GM21576 (cell line): Measurements from ENCODE around the gene CIRBP.

Experiments used
- ATAC-seq: cut with Tn5 transposase; IDR thresholded peaks from one replicate; pipeline ENCODE4 v1.9.1; 2021; ENCODE audit warnings: mild to moderate bottlenecking, moderate library complexity; ENCODE audit not compliant: unreplicated experiment

The CIRBP gene

DNA sequence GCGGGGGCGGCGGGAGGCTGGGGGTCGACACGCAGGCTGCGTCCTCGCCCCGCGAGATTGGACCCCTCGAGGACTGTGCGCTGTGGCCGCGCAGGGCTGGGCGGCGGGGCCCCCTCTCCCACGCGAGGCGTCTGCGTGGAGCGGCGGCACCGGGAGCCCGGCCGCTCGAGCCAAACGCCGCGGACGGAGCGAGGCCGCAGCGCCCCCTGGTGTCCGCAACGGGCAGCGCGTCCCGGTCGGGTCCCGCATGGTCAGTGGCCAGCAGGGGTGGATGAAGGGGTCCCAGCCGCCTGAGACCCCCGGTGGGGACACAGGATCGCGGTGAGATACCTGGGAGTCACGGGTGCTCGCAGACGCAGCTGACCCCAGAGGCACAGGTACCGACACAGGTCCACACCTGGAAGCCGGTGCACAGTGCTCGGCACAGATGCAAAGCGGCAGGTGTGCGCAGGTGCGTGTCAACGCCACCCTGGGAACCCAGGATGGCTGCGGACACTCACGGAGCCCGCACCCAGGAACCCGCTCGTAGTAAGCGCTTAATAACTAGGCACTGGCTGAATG is 2.1 kb upstream of the CIRBP start:
- no peak for ATAC-seq

DNA sequence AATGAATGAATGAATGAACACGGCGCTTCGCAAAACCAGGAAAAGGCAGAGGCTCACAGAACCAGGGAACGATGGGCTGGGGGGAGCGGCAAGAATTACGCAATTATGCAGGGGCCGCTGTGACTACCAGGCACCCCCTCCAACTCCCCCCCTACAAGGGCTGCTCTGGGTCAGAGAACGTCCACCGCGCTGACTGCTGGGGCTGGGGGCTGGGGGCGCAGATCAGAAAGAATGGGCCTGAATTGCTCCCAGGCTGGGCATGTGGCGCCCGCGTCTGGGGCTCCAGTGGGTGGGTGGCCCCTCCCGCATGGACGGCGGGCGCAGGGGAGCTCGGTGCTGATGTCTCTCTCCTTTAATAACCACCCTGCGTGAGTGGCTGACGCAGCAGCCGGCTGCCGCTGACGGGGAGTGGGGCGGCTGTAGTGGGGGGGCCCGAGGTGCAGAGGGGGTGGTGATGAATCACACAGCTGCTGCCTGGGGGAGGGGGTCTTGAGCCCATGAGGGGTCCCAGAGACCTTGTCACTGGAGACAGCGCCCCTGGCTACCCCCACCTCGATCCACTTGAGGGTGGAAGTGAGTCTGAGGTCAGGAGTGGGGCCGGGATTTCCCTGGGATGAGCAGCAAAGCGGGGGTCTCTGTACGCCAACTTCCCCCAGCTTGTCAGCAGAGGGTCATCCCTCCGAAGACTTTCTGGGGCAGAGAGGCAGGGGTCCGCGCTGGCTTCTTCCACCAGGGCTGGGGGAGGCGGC is 1.5 kb upstream of the CIRBP start:
- ATAC-seq: no peak

DNA sequence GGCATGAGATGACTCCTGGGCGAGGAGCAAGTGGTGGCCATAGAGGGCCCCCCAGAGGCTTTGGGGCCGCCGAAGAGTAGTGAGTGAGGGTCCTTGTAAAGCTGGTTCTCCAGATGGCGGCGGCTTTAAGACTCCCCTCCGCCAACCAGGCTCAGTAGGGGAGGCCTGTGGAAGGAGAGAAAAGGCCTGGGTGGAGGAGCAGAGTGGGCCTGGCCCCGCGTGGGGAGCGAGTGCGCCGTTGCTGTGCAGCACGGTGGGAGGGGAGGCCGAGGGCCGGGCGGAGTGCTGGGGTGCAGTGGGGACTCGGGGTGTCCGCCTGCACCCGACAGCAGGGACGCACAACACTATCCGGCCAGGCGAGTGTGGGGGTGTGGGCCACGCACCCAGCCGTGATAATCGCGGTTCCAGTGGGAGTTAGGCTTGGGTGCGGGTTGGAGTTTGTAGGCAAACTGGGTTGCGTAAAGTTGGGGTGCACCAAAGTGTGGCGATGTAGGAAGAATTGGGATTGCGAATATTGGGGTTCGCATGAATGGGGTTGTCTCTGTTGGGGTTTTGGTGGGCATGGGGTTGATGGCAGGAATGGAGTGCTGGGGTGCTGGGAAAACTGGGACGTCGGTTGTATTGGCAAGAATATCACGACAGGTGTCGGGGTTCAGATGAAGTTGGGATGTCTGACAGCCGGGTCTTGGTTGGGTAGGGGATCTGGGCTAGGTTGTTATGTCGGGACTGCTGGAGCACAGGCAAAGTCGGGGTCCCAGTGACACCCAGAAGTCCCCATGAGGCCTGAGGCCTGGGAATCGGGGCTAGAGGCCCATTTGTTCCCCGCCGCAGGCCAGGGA is 687 bp upstream of the CIRBP start:
- ATAC-seq: no peak

DNA sequence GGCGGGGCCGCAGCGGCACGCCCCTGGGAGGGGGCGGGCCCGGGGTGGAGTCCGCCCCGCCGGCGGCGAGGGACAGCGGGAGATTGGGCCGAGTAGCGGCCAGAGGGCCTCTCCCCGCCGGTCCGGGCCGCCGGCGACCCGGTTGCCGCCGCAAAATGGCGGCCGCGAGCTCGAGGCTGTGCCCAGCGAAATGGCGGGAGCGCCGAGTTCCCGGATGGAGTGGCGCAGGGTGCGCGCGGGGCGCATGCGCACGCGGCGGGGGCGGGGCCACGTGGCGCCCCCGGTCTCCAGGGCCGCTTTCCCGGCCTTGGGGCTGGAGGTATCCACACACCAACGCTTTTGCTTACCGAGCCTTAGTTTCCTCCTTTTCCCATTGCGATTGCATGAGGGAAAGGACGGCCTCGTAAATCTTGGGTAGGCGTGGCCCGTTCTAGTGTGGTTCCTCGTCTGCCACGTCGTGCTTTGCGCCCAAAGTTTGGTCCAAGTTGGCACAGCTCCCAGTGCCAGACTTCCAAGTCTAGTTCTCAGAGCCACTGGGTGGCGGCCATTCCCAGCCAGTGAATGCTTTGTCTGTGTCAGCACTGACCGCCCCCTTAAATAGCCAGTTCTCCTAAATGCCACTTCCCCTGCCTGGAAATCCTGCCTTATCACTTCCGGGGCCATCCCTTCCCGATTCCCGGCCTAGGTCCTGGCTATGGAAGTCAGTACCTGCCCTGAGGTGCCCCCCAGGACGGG is 513 bp downstream of the CIRBP start:
- peak; percentile 19 for ATAC-seq

DNA sequence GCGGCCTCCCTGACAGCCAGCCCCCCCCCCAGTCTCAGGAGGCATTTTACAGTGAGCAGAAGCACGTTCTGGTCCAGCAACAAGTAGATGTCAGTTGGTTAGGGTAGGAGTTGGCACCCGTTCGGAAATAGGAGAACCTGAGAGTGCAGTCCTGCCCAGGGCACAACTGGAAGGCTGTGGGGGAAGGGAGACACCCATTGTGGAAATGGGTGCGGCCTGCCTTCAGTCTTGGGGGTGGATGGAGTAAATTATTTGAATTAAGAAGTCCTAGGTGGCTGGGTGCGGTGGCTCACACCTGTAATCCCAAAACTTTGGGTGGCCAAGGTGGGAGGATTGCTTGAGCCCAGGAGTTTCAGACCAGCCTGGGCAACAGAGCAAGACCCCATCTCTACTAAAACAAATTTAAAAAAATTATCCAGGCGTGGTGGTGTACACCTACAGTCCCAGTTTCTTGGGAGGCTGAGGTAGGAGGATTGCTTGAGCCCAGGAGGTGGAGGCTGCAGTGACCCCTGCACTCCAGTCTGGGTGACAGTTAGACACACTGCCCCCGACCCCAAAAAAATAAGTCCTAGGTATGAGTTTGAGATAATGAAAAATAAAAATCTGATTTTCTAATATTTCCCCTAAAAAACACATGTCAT is 1.2 kb downstream of the CIRBP start:
- ATAC-seq: no peak

DNA sequence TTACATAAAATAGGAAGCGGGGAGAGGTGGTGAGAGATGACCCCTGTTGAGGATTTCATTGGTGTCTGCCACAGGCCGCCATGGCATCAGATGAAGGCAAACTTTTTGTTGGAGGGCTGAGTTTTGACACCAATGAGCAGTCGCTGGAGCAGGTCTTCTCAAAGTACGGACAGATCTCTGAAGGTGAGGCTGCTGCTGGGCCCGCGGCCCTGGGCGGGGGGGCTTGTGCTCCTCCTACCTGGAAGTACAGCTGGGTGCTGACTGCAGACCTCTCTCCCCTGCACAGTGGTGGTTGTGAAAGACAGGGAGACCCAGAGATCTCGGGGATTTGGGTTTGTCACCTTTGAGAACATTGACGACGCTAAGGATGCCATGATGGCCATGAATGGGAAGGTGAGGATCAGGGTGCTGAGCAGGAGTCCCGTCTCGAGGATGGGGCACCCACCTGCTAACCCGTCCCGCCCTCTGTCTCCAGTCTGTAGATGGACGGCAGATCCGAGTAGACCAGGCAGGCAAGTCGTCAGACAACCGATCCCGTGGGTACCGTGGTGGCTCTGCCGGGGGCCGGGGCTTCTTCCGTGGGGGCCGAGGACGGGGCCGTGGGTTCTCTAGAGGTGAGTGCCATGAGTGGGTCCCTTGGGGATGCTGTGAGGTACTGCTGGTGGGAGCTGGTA is 1.9 kb downstream of the CIRBP start:
- no peak for ATAC-seq

DNA sequence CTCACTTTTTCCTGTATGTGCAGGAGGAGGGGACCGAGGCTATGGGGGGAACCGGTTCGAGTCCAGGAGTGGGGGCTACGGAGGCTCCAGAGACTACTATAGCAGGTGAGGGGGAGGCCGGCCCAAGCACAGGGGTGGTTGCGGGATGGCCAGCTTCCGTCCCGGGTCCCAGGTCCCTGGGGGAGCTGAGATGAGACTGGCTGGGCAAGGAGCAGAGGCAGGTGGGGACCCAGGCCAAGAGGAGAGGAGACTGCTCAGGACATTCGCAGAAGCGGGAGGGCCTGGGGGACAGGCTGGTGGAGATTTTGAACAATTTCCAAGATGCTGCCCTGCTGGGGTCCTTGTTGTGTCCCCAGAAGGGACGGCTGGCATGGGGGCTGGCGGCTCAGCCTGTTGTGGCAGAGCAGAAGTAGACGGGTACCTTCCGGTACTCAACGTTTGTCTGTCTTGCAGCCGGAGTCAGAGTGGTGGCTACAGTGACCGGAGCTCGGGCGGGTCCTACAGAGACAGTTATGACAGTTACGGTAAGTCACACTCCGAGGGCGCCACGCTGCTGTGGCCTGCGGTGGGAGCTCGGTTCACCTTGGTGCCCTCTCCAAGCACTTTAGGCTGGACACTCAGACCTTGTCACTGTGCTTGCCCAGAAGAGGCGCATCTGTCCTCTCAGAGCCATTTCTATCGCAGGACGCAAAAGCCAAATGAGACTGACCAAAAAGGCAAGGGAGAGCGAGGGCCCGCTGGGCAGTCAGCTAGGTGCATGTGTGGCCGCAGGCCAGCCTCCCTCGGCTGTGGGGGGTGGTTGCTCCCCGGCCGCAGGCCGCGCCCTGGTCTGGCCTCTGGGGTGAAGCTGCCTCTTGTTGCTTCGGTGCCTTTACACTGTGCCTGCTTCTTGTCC is 2.6 kb downstream of the CIRBP start:
- ATAC-seq: no peak

DNA sequence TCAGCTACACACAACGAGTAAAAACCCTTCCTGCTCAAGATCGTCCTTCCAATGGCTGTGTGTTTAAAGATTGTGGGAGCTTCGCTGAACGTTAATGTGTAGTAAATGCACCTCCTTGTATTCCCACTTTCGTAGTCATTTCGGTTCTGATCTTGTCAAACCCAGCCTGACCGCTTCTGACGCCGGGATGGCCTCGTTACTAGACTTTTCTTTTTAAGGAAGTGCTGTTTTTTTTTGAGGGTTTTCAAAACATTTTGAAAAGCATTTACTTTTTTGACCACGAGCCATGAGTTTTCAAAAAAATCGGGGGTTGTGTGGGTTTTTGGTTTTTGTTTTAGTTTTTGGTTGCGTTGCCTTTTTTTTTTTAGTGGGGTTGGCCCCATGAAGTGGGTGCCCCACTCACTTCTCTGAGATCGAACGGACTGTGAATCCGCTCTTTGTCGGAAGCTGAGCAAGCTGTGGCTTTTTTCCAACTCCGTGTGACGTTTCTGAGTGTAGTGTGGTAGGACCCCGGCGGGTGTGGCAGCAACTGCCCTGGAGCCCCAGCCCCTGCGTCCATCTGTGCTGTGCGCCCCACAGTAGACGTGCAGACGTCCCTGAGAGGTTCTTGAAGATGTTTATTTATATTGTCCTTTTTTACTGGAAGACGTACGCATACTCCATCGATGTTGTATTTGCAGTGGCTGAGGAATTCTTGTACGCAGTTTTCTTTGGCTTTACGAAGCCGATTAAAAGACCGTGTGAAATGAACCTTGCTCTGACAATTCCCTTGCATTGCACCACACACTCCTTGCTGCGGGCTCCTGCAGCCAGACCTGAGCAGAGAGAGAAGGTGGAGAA is 3.5 kb downstream of the CIRBP start:
- ATAC-seq: no peak

DNA sequence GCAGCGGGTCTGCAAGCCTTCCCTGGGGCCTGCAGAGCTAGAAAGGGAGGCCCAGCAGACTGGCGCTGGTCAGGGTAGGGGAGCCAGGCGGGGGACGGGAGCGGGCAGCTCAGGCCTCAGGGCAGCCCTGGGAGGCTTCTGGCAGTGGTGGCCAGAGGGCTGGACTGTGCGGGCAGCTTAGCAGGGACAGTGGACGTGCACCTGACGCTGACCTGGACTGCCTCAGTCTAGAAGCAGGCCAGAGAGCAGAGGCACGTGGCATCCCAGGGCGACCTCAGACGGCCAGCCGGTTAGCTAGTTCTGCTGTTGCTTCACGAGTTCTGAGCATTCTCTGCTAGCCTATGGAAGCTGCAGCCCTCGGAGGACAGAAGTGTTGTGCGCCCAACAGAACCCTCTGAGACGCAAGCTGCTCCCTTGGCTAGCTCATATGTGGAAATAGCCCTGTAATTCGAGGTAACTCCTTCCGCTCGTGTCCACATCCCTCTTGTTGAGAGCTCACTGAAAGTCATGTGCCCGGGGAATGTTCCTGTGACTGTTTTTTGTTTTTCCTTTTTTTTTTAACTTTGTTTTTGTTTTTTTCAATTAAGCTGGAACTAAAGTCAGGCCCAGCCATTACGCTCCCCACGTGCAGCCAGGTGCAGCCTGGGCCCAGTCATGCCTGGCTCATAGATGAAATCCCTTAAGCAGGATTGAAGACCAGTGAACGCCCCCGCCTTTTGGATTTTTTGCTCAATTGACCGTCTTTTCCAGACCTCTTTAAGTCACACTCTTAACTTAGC is 4.3 kb downstream of the CIRBP start:
- no peak for ATAC-seq

DNA sequence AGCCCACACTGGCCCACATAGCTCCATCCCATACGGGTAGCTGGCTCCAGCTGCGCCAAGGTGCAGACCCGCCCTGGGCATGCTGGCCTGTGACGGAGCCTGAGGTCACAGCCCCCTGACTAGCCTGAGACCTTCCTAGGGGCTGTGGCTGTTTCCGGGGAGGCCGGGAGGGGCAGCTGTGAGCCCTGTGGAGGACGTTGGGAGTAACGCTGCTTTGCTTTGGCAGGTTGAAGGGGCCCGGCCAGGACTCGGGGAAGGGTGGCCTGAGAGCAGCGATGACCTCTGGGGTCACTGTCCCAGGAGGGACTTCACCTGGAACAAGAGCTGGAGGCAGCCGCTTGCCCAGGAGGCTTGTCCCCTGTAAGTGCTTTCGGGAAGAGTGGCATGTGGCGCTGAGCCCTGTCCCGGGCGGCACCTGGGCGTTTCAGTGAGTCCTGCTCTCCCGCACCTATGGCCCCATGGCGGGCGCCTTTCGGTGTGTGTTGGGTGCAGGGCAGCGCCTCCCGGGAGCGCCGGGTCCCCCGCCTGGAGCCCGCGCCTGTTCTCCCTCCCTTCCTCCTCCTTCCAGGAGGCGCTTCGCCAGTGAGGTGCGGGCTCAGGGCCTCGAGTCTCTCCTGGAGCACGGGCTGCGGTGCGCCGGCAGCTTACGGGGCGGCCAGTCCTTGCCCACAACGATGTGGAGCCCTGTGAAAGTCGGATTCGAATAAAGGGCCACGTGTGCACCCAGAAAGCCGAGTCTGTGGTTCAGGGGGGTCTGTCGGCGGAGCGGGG is 5.1 kb downstream of the CIRBP start:
- ATAC-seq: no peak

DNA sequence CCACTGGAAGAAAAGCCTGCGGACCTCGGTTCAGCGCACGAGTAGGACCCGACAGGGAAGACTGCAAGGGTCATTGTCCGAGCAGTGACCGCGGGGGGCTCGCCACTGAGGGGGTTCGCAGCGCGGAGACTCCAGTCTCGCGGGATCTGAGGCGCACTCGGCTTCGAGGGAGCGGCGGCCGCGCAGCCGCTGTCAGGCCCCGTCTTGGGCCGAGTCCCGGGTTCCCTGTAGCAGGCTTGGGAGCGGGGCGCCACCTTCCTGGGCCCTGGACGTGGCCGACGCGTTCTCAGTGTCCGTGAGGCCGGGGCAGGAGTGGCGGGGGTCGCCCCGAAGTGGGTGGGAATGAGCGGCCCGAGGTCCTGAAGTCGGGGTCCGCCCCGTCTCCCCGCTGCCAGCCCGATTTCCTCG is 5.7 kb downstream of the CIRBP start:
- no peak for ATAC-seq

DNA sequence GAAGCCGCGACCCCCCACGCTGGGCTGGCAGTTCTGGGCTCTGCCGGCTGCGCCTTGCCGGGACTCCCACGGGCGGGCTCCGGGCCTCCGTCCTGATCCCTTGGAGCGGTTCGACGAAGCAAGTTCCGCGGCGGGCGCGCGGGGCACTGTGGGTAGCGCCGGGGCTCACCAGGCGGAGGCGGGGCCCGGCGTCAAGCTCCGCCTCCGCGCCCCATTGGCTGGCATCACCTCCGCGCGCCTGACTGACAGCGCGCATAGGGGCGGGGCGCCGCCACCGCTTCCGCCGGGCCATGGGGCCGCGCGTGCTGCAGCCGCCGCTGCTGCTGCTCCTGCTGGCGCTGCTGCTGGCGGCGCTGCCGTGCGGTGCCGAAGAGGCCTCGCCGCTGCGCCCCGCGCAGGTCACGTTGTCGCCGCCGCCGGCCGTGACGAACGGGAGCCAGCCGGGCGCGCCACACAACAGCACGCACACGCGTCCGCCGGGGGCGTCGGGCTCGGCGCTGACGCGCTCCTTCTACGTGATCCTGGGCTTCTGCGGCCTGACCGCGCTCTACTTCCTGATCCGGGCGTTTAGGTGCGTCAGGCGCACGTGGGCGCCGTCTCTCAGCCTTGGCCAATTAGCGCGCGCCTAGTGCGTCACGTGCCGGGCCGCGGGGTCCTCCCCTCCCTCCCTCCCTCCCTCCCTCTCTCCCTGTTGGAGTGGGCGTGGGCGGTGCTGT is 6.3 kb downstream of the CIRBP start, which contains the start of gene FAM174C:
FAM174C (plus strand) TSS at position 271 of the 716 bp plus-strand sequence; CDS start at position 291, 20 bp downstream.
- peak; percentile 62 for ATAC-seq

DNA sequence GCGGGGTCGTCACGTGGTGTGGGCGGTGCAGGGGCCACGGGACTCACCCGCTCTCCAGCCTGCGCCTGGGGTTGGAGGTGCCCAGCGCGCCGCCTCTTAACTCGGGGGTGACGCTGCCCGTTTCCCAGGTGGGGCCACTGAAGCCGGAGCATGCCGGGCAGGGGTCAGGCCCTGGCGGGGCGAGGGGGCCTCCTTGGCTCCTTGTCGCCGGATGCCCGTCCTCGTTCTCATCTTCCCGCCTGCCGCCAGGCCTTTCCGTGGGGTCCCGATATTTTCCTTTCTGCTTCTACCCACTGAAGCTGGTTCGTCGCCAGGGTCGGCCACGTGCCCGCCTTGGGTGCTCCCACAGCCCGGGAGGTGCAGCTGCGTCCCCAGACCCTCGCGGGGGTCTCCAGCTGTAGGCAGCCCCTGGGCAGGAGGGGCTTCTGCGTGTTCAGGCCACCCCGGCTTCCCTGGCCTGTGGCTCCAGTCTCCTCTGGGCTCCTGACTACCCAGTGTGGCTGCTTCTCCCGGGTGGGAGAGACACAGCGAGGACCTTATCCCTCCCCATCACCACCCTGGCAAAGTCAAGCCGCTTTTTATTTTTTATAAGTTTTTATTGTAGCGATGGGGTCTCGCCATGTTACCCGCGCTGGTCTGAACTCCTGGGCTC is 7.0 kb downstream of the CIRBP start:
- no peak for ATAC-seq

DNA sequence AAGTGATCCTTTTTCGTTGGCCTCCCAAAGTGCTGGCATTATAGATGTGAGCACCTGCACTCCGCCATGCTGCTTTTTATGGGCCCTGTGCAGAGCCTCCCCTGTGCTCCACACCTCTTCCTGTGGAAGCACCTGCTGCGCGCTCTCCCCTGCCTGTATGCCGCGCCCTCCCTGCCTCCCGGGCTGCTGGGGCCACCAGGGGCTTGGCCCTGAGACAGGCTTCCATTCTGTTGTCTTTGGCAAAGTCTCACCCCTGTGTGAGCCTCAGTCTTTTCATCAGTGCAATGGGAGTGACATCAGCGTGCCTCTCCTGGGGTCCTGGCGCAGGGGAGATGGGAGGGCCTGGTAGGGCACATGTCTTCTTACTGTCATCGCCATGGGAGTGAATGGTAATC is 7.5 kb downstream of the CIRBP start:
- no peak for ATAC-seq

DNA sequence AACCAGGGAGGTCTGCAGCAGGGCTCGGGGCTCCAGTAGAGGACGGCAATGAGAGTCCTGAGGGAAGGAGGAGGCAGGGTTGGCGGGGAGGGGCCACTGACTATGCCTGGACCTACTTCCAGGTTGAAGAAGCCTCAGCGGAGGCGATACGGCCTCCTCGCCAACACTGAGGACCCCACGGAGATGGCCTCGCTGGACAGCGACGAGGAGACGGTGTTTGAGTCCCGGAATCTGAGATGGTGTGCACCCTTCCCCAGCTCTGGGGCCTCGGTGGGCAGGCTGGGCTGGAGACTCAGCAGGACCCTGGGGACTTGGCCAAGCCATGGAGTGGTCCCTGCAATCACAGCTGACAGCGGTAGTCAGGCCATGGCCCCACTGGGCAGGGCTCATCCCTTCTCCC is 7.9 kb downstream of the CIRBP start:
- ATAC-seq: no peak

DNA sequence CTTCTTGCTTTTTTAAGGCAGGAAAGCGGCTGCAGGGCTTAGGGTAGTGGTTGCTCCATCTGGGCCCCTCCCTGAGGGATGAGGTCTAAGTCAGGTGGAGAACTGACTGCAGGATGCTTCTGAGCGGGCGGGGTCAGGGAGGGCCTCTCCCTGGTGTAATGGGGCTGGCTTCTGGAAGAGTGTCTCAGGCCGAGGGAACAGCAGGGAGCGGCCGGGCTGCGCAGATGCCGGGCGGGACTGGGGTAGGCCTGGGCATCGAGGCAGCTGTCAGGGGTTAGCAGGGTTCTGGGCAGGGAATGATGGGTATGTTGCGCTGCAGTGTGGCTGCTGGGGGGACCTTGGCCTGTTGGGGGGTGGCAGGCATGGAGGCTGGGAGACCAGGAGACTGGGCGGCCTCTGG is 8.9 kb downstream of the CIRBP start:
- no peak for ATAC-seq
